HEK293 (cell line): ENCODE measurements around the gene GNG12.

Source experiments
- FEZF1 ChIP-seq: fragments of 450-650 bp; formaldehyde crosslinking; IDR thresholded peaks from 2 replicates; pipeline ENCODE4 v1.5.1; 2016; ENCODE audit warnings: missing biosample characterization, missing genetic modification characterization
- GLIS1 ChIP-seq: fragments of 450-650 bp; formaldehyde crosslinking; IDR thresholded peaks from 2 replicates; pipeline ENCODE4 v1.5.1; 2016; ENCODE audit warnings: missing biosample characterization, missing genetic modification characterization
- HOXC10 ChIP-seq: sonication (generic); formaldehyde crosslinking; IDR thresholded peaks from 2 replicates; pipeline ENCODE4 v1.8.1; 2023; ENCODE audit warnings: mild to moderate bottlenecking, missing genetic modification reagents
- IKZF3 ChIP-seq: fragments of 450-650 bp; IDR thresholded peaks from 2 replicates; pipeline ENCODE4 v1.5.0; 2018; ENCODE audit warnings: missing biosample characterization, mild to moderate bottlenecking, missing genetic modification characterization, moderate library complexity
- KLF1 ChIP-seq: fragments of 450-650 bp; formaldehyde crosslinking; IDR thresholded peaks from 2 replicates; pipeline ENCODE4 v1.5.1; 2016; ENCODE audit warnings: missing biosample characterization, missing genetic modification characterization
- ZBTB7A ChIP-seq: fragments of 450-650 bp; formaldehyde crosslinking; IDR thresholded peaks from 2 replicates; pipeline ENCODE4 v1.5.1; 2016; ENCODE audit warnings: low read depth, missing biosample characterization, missing genetic modification characterization
- ZEB2 ChIP-seq: fragments of 450-650 bp; formaldehyde crosslinking; IDR thresholded peaks from 2 replicates; pipeline ENCODE4 v1.5.1; 2016; ENCODE audit warnings: missing biosample characterization, missing genetic modification characterization
- ZNF16 ChIP-seq: fragments of 450-650 bp; formaldehyde crosslinking; IDR thresholded peaks from 2 replicates; pipeline ENCODE4 v1.5.1; 2016; ENCODE audit warnings: low read depth, missing biosample characterization, missing genetic modification characterization
- ZNF169 ChIP-seq: fragments of 450-650 bp; formaldehyde crosslinking; IDR thresholded peaks from 2 replicates; pipeline ENCODE4 v1.5.1; 2016; ENCODE audit warnings: missing biosample characterization, missing genetic modification characterization
- ZNF302 ChIP-seq: fragments of 450-650 bp; formaldehyde crosslinking; IDR thresholded peaks from 2 replicates; pipeline ENCODE4 v1.5.1; 2016; ENCODE audit warnings: missing biosample characterization, missing genetic modification characterization, low read depth
- ZNF311 ChIP-seq: fragments of 450-650 bp; formaldehyde crosslinking; IDR thresholded peaks from 2 replicates; pipeline ENCODE4 v1.5.1; 2017; ENCODE audit warnings: missing biosample characterization, missing genetic modification characterization, borderline replicate concordance
- ZNF391 ChIP-seq: fragments of 450-650 bp; formaldehyde crosslinking; IDR thresholded peaks from 2 replicates; pipeline ENCODE4 v1.5.1; 2016; ENCODE audit warnings: low read depth, missing biosample characterization, missing genetic modification characterization, borderline replicate concordance
- ZNF529 ChIP-seq: fragments of 450-650 bp; formaldehyde crosslinking; IDR thresholded peaks from 2 replicates; pipeline ENCODE4 v1.5.1; 2017; ENCODE audit warnings: missing genetic modification characterization, missing biosample characterization; ENCODE audit not compliant: insufficient replicate concordance
- ZNF701 ChIP-seq: fragments of 450-650 bp; formaldehyde crosslinking; IDR thresholded peaks from 2 replicates; pipeline ENCODE4 v1.5.1; 2016; ENCODE audit warnings: missing biosample characterization, missing genetic modification characterization
- ZNF791 ChIP-seq: fragments of 450-650 bp; formaldehyde crosslinking; IDR thresholded peaks from 2 replicates; pipeline ENCODE4 v1.5.1; 2016; ENCODE audit warnings: missing biosample characterization, missing genetic modification characterization
- ZSCAN16 ChIP-seq: fragments of 450-650 bp; formaldehyde crosslinking; IDR thresholded peaks from 2 replicates; pipeline ENCODE4 v1.5.1; 2016; ENCODE audit warnings: missing biosample characterization, missing genetic modification characterization
- TF ChIP-seq, protein P1 (sequence below): fragments of 450-650 bp; formaldehyde crosslinking; IDR thresholded peaks from 2 replicates; pipeline ENCODE4 v1.5.1; 2017; ENCODE audit warnings: missing biosample characterization, mild to moderate bottlenecking, missing genetic modification characterization, moderate library complexity
- TF ChIP-seq, protein P2 (sequence below): fragments of 450-650 bp; formaldehyde crosslinking; conservative IDR thresholded peaks from 2 replicates; pipeline ENCODE4 v1.5.1; 2016; ENCODE audit warnings: low read depth, missing biosample characterization, missing genetic modification characterization
- TF ChIP-seq, protein P3 (sequence below): fragments of 450-650 bp; formaldehyde crosslinking; IDR thresholded peaks from 2 replicates; pipeline ENCODE4 v1.5.1; 2016; ENCODE audit warnings: missing biosample characterization, missing genetic modification characterization
- TF ChIP-seq, protein P4 (sequence below): fragments of 450-650 bp; formaldehyde crosslinking; IDR thresholded peaks from 2 replicates; pipeline ENCODE4 v1.5.1; 2016; ENCODE audit warnings: missing biosample characterization, missing genetic modification characterization
- TF ChIP-seq, protein P5 (sequence below): fragments of 450-650 bp; formaldehyde crosslinking; IDR thresholded peaks from 2 replicates; pipeline ENCODE4 v1.5.1; 2016; ENCODE audit warnings: missing biosample characterization, missing genetic modification characterization
- TF ChIP-seq, protein P6 (sequence below): fragments of 450-650 bp; formaldehyde crosslinking; IDR thresholded peaks from 2 replicates; pipeline ENCODE4 v1.5.0; 2017; ENCODE audit warnings: missing biosample characterization, missing genetic modification characterization, borderline replicate concordance

Gene GNG12

DNA sequence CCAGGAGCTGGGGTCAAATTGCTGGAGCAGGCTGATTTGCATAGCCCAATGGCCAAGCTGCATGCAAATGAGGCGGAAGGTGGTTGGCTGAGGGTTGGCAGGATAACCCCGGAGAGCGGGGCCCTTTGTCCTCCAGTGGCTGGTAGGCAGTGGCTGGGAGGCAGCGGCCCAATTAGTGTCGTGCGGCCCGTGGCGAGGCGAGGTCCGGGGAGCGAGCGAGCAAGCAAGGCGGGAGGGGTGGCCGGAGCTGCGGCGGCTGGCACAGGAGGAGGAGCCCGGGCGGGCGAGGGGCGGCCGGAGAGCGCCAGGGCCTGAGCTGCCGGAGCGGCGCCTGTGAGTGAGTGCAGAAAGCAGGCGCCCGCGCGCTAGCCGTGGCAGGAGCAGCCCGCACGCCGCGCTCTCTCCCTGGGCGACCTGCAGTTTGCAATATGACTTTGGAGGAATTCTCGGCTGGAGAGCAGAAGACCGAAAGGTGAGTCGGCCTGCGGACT is 148.2 kb downstream of the GNG12 start, which contains the start of gene GADD45A (continued):
- TF ChIP-seq, protein P1, sequence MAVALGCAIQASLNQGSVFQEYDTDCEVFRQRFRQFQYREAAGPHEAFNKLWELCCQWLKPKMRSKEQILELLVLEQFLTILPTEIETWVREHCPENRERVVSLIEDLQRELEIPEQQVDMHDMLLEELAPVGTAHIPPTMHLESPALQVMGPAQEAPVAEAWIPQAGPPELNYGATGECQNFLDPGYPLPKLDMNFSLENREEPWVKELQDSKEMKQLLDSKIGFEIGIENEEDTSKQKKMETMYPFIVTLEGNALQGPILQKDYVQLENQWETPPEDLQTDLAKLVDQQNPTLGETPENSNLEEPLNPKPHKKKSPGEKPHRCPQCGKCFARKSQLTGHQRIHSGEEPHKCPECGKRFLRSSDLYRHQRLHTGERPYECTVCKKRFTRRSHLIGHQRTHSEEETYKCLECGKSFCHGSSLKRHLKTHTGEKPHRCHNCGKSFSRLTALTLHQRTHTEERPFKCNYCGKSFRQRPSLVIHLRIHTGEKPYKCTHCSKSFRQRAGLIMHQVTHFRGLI, result 0 out of 2 replicates have a peak, but pooled peaks have one; percentile 17
- TF ChIP-seq ZNF529 (tag by site-specific recombination) (no peak), ZNF701 (tag by site-specific recombination) (no peak), ZEB2 (peak; percentile 64; the same call in 1 of the 2 replicates), ZNF302 (tag by site-specific recombination) (no peak), ZNF311 (tag by site-specific recombination) (no peak), FEZF1 (tag by site-specific recombination) (no peak), HOXC10 (CRISPR knock-in tag) (no peak), ZNF169 (tag by site-specific recombination) (no peak), ZNF16 (tag by site-specific recombination) (no peak), IKZF3 (0 out of 2 replicates have a peak, but pooled peaks have one; percentile 43), GLIS1 (tag by site-specific recombination) (peak; percentile 73; the same call in 1 of the 2 replicates), ZBTB7A (tag by site-specific recombination) (no peak; the same call in 1 of the 2 replicates), ZNF391 (tag by site-specific recombination) (peak; percentile 37; the same call in 1 of the 2 replicates), KLF1 (tag by site-specific recombination) (no peak), ZNF791 (tag by site-specific recombination) (no peak), ZSCAN16 (no peak)
- TF ChIP-seq, protein P2, sequence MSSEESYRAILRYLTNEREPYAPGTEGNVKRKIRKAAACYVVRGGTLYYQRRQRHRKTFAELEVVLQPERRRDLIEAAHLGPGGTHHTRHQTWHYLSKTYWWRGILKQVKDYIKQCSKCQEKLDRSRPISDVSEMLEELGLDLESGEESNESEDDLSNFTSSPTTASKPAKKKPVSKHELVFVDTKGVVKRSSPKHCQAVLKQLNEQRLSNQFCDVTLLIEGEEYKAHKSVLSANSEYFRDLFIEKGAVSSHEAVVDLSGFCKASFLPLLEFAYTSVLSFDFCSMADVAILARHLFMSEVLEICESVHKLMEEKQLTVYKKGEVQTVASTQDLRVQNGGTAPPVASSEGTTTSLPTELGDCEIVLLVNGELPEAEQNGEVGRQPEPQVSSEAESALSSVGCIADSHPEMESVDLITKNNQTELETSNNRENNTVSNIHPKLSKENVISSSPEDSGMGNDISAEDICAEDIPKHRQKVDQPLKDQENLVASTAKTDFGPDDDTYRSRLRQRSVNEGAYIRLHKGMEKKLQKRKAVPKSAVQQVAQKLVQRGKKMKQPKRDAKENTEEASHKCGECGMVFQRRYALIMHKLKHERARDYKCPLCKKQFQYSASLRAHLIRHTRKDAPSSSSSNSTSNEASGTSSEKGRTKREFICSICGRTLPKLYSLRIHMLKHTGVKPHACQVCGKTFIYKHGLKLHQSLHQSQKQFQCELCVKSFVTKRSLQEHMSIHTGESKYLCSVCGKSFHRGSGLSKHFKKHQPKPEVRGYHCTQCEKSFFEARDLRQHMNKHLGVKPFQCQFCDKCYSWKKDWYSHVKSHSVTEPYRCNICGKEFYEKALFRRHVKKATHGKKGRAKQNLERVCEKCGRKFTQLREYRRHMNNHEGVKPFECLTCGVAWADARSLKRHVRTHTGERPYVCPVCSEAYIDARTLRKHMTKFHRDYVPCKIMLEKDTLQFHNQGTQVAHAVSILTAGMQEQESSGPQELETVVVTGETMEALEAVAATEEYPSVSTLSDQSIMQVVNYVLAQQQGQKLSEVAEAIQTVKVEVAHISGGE (tag by site-specific recombination), result no peak; the same call in none of the 2 replicates
- TF ChIP-seq, protein P3, sequence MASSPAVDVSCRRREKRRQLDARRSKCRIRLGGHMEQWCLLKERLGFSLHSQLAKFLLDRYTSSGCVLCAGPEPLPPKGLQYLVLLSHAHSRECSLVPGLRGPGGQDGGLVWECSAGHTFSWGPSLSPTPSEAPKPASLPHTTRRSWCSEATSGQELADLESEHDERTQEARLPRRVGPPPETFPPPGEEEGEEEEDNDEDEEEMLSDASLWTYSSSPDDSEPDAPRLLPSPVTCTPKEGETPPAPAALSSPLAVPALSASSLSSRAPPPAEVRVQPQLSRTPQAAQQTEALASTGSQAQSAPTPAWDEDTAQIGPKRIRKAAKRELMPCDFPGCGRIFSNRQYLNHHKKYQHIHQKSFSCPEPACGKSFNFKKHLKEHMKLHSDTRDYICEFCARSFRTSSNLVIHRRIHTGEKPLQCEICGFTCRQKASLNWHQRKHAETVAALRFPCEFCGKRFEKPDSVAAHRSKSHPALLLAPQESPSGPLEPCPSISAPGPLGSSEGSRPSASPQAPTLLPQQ (tag by site-specific recombination), result peak; percentile 78
- TF ChIP-seq, protein P4, sequence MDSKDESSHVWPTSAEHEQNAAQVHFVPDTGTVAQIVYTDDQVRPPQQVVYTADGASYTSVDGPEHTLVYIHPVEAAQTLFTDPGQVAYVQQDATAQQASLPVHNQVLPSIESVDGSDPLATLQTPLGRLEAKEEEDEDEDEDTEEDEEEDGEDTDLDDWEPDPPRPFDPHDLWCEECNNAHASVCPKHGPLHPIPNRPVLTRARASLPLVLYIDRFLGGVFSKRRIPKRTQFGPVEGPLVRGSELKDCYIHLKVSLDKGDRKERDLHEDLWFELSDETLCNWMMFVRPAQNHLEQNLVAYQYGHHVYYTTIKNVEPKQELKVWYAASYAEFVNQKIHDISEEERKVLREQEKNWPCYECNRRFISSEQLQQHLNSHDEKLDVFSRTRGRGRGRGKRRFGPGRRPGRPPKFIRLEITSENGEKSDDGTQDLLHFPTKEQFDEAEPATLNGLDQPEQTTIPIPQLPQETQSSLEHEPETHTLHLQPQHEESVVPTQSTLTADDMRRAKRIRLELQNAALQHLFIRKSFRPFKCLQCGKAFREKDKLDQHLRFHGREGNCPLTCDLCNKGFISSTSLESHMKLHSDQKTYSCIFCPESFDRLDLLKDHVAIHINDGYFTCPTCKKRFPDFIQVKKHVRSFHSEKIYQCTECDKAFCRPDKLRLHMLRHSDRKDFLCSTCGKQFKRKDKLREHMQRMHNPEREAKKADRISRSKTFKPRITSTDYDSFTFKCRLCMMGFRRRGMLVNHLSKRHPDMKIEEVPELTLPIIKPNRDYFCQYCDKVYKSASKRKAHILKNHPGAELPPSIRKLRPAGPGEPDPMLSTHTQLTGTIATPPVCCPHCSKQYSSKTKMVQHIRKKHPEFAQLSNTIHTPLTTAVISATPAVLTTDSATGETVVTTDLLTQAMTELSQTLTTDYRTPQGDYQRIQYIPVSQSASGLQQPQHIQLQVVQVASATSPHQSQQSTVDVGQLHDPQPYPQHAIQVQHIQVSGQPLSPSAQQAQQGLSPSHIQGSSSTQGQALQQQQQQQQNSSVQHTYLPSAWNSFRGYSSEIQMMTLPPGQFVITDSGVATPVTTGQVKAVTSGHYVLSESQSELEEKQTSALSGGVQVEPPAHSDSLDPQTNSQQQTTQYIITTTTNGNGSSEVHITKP (tag by site-specific recombination), result no peak
- TF ChIP-seq, protein P5, sequence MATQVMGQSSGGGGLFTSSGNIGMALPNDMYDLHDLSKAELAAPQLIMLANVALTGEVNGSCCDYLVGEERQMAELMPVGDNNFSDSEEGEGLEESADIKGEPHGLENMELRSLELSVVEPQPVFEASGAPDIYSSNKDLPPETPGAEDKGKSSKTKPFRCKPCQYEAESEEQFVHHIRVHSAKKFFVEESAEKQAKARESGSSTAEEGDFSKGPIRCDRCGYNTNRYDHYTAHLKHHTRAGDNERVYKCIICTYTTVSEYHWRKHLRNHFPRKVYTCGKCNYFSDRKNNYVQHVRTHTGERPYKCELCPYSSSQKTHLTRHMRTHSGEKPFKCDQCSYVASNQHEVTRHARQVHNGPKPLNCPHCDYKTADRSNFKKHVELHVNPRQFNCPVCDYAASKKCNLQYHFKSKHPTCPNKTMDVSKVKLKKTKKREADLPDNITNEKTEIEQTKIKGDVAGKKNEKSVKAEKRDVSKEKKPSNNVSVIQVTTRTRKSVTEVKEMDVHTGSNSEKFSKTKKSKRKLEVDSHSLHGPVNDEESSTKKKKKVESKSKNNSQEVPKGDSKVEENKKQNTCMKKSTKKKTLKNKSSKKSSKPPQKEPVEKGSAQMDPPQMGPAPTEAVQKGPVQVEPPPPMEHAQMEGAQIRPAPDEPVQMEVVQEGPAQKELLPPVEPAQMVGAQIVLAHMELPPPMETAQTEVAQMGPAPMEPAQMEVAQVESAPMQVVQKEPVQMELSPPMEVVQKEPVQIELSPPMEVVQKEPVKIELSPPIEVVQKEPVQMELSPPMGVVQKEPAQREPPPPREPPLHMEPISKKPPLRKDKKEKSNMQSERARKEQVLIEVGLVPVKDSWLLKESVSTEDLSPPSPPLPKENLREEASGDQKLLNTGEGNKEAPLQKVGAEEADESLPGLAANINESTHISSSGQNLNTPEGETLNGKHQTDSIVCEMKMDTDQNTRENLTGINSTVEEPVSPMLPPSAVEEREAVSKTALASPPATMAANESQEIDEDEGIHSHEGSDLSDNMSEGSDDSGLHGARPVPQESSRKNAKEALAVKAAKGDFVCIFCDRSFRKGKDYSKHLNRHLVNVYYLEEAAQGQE, result peak; percentile 41
- TF ChIP-seq, protein P6, sequence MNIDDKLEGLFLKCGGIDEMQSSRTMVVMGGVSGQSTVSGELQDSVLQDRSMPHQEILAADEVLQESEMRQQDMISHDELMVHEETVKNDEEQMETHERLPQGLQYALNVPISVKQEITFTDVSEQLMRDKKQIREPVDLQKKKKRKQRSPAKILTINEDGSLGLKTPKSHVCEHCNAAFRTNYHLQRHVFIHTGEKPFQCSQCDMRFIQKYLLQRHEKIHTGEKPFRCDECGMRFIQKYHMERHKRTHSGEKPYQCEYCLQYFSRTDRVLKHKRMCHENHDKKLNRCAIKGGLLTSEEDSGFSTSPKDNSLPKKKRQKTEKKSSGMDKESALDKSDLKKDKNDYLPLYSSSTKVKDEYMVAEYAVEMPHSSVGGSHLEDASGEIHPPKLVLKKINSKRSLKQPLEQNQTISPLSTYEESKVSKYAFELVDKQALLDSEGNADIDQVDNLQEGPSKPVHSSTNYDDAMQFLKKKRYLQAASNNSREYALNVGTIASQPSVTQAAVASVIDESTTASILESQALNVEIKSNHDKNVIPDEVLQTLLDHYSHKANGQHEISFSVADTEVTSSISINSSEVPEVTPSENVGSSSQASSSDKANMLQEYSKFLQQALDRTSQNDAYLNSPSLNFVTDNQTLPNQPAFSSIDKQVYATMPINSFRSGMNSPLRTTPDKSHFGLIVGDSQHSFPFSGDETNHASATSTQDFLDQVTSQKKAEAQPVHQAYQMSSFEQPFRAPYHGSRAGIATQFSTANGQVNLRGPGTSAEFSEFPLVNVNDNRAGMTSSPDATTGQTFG (tag by site-specific recombination), result no peak
